Heart left ventricle (tissue), 16 donors: ENCODE measurements around the gene TAF4B. TPM values are rescaled to one million over a fixed set of nuclear protein-coding genes. Genes with fewer than 3 reads are reported as not detected.
"Not testable (repeated sequence)": the region's sequence is repeated elsewhere in the genome, so short reads cannot be mapped to it uniquely, and the experiment has no call there.

Source experiments
- ATAC-seq, 4 donors: fragments of 200-7000 bp; cut with Tn5 transposase; one replicate each; pipeline ENCODE4 v1.9.1; 2020 to 2022; ENCODE audit warnings: moderate library complexity in 4 of 4, mild to moderate bottlenecking in 3 of 4, moderate number of reproducible peaks in 1 of 4
- DNase-seq, 5 donors: peaks; one replicate each; pipeline ENCODE4 v3.0.0-alpha.2; 2020
- H3K27ac ChIP-seq, 12 donors: fragments of 200-600 bp; sonication (generic) in 4 of 12; one replicate each; pipeline versions ENCODE4 v1.5.0 to v1.8.0; 2016 to 2022; ENCODE audit warnings: mild to moderate bottlenecking in 2 of 12
- H3K27me3 ChIP-seq, 9 donors: fragments of 200-600 bp; sonication (generic) in 2 of 9; one replicate each; pipeline versions ENCODE4 v1.5.1 to v1.8.0; 2016 to 2022; ENCODE audit warnings: mild to moderate bottlenecking in 3 of 9
- H3K36me3 ChIP-seq, 9 donors: fragments of 200-600 bp; sonication (generic) in 2 of 9; one replicate each; pipeline versions ENCODE4 v1.5.0 to v1.8.0; 2018 to 2022; ENCODE audit warnings: mild to moderate bottlenecking in 2 of 9
- H3K4me1 ChIP-seq, 12 donors: fragments of 200-600 bp; sonication (generic) in 4 of 12; one replicate each; pipeline versions ENCODE4 v1.5.0 to v1.8.0; 2016 to 2022; ENCODE audit warnings: mild to moderate bottlenecking in 3 of 12
- H3K4me3 ChIP-seq, 12 donors: fragments of 200-600 bp; sonication (generic) in 4 of 12; one replicate each; pipeline versions ENCODE4 v1.5.0 to v1.8.0; 2017 to 2022; ENCODE audit warnings: mild to moderate bottlenecking in 9 of 12, moderate library complexity in 4 of 12
- H3K9me3 ChIP-seq, 12 donors: fragments of 200-600 bp; sonication (generic) in 4 of 12; one replicate each; pipeline versions ENCODE4 v1.5.0 to v1.8.0; 2016 to 2022; ENCODE audit warnings: mild to moderate bottlenecking in 1 of 12
- POLR2A ChIP-seq, 2 donors: fragments of 450-650 bp; IDR thresholded peaks; one replicate each; pipeline ENCODE4 v1.6.1; 2017; ENCODE audit warnings: antibody characterized with exemption in 2 of 2, mild to moderate bottlenecking in 2 of 2, moderate library complexity in 2 of 2
- WGBS, 4 donors: extraction: QIAGEN DNeasy Blood & Tissue Kit in 2 of 4; methylation state at CpG; one replicate each; pipeline versions ENCODE4 v1.1.5 to v1.1.7; 2013 to 2018; 5-methylcytosine and 5-hydroxymethylcytosine counted together
- intact Hi-C, 10 donors: fragments of 100-400 bp; cut with DNase I; formaldehyde crosslinking; loops; one replicate each; pipeline versions ENCODE4 v1.11.1 to v1.14.2; 2022
- polyA plus RNA-seq, 2 donors: library from polyadenylated mRNA; stranded (reverse); fragments of 200-250 nt; gene quantifications; one replicate each; pipeline ENCODE4 v1.2.3, GENCODE V29; 2013
- total RNA-seq, 9 donors: library from RNA; depleted of rRNA in 2 of 9; stranded (reverse); fragments of >200 nt in 2 of 9; fragmentation: NEBNext Ultra II Directional in 3 of 9; extraction: Animal tissue kit (Norgen Biotek cat#: 25700) in 3 of 9; gene quantifications; one replicate each; pipeline versions ENCODE4 v1.1.0 to v1.2.4, GENCODE V29; 2016 to 2023
- TF ChIP-seq, protein P1 (sequence below), 12 donors: fragments of 200-600 bp; sonication (generic) in 4 of 12; IDR thresholded peaks; one replicate each; pipeline versions ENCODE4 v1.5.0 to v1.8.0; 2018 to 2022; ENCODE audit warnings: antibody characterized with exemption in 12 of 12, mild to moderate bottlenecking in 5 of 12
- donor health status: ischemic (EF 13 %, LVEDD 7.1; RV severe dilation, severe dysfunction).
- donor health status: healthy with polysubstance abuse.
- donor health status: DM: no; HTN: yes; CAD: no.
- donor health status: DM: no; HTN: no; CAD: no.
- donor health status: ischemic (EF 25% LVEDD 6.9; RV normal size, moderate dysfunction).
- donor health status: ischemic (EF 25% LVEDD 5.7; RV mildly dilated, moderate dysfunction).
- donor health status: healthy.
- donor health status: DM: yes; HTN: yes; CAD: no.
- donor health status: ischemic (EF 35%, LVEDD 5.7; RV mildly dilated, moderate dysfunction).
- donor health status: nonischemic (EF 11% LVEDD 7.7; RV severe dilation, severe dysfunction).
- donor health status: DM: yes; HTN: yes; CAD: no.
- donor health status: PGD.
- donor health status: ischemic (EF 29% LVEDD 5.4; RV normal size, mild dysfunction).
- donor health status: nonischemic (EF 23%, LVEDD 6.1; RV moderate dilation, normal function).

The TAF4B gene
- total and polyA plus RNA-seq, 11 donors = 0.38 to 3.6 (median 1.6) TPM

DNA sequence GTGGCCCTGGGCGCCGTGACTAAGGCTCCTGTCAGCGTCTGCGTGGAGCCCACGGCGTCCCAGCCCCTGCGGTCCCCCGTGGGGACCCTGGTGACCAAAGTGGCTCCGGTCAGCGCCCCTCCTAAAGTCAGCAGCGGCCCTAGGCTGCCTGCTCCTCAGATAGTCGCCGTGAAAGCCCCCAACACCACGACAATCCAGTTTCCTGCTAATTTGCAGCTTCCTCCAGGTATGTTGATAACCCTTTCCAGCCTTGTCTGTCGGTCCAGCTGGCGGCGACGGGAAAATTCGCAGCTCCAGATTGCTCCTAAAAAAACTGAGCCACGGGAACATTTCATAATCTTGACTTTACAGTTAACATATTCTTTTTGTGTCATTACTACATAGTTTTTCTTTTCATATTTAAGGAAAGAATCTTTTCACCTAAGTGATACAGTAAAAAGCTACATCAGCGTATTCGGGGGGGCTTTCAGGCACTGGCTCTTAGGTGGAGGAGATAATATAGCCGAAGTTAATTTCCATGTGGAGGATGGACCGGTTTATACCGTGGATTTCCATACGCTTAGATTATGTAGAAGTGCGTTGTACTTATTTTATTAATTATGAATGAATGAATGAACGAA lies 916 bp downstream of the TAF4B start:
- H3K9me3 ChIP-seq = no peaks in the 10 kb centered on the region
- H3K36me3 ChIP-seq = no peaks in the 10 kb centered on the region
- H3K4me3 ChIP-seq = peak overlapping the region; percentile 38 to 94 (median 78)
- no peaks in the 10 kb centered on the region for H3K27me3 ChIP-seq
- peak overlapping the region in 7 of 12 donors; percentile 48 to 77 (median 68) for H3K27ac ChIP-seq
- DNase-seq = no peak
- no peak for ATAC-seq
- H3K4me1 ChIP-seq = peaks cover 0 to 20% (median 8%) of the 10 kb centered on the region in 12 donors
- intact Hi-C loops = loop anchor here in 7 of 10 donors (2.0 to 10.0 kb wide), 4 partner anchors 132 to 428 kb away; partner anchors contain the start of gene SS18 (in 5 of the 7)
- TF ChIP-seq POLR2A (IDR thresholded peaks at IDR 0.05) = no peak
- TF ChIP-seq, protein P1, sequence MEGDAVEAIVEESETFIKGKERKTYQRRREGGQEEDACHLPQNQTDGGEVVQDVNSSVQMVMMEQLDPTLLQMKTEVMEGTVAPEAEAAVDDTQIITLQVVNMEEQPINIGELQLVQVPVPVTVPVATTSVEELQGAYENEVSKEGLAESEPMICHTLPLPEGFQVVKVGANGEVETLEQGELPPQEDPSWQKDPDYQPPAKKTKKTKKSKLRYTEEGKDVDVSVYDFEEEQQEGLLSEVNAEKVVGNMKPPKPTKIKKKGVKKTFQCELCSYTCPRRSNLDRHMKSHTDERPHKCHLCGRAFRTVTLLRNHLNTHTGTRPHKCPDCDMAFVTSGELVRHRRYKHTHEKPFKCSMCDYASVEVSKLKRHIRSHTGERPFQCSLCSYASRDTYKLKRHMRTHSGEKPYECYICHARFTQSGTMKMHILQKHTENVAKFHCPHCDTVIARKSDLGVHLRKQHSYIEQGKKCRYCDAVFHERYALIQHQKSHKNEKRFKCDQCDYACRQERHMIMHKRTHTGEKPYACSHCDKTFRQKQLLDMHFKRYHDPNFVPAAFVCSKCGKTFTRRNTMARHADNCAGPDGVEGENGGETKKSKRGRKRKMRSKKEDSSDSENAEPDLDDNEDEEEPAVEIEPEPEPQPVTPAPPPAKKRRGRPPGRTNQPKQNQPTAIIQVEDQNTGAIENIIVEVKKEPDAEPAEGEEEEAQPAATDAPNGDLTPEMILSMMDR (IDR thresholded peaks at IDR 0.05) = no peak
- 17 to 27% (median 19%) methylated on average over 20 to 28 of the region's 28 CpGs for WGBS, 4 donors

DNA sequence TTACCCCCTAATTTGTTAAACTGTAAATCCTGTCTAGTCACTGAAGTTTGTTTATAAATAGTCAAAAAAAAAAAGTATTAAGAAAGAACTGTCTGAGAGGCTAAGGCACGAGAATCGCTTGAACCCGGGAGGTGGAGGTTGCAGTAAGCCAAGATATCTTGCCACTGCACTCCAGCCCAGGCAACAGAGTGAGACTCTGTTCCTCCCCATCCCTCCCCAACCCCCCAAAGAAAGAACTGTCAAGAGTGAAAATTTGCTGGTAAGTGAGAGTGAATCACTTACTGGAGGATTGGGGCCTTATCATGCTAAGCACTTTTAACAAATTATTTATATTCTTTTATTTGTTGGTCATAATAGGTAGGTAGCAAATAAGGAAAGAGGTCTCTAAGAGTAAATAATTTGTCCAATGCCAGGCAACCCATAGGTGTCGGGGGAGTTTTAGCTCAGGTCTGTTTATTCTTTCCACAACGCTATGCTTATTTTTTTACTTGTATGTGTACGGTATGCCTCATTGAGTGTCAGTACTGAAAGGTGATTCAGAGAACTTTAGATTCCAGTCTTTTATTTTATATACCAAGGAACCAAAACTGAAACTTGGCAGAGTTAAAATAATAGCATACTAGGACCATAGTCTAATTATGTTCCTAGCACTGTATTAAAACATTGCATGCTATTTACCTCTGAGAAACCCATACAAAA lies 2.5 kb downstream of the TAF4B start:
- intact Hi-C loops = loop anchor here in 5 of 10 donors (5.0 to 10.0 kb wide), 3 partner anchors 134 to 426 kb away; partner anchors contain the start of gene SS18 (in 3 of the 5)
- ATAC-seq = no peak
- 92 to 96% (median 95%) methylated on average over 6 of the region's 6 CpGs for WGBS, 4 donors

DNA sequence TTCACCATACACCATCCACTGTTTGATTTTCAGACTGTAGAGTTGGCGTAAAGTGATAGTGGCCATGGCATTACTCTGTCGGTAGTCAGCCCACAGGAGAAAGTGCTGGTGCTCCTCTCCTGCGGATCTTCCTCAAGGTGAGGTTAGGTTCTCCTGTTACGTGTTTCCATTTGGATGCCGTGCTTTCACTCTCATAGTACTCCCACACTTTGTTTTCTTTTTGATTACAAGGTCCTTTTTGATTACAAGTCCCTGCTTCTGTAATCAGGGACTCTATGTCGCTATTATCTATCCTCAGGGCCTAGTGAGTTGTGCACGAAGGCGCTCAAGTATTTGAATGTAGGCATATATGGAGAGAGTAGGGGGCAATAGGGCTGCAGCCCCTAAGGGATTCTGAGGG lies 4.3 kb downstream of the TAF4B start:
- 80 to 86% (median 83%) methylated on average over 8 of the region's 8 CpGs for WGBS, 4 donors
- no peak for ATAC-seq

More for the DNA sequence above, 2.5 kb downstream of the TAF4B start:
- TF ChIP-seq, protein P1 (IDR thresholded peaks at IDR 0.05) = no peak
- no peak for TF ChIP-seq POLR2A (IDR thresholded peaks at IDR 0.05)
- H3K4me3 ChIP-seq = no peak overlapping the region
- no peaks in the 10 kb centered on the region for H3K27me3 ChIP-seq
- H3K36me3 ChIP-seq = no peaks in the 10 kb centered on the region
- DNase-seq = no peak
- peaks cover 0 to 20% (median 8%) of the 10 kb centered on the region in 12 donors for H3K4me1 ChIP-seq
- H3K9me3 ChIP-seq = no peaks in the 10 kb centered on the region
- no peak overlapping the region for H3K27ac ChIP-seq

DNA sequence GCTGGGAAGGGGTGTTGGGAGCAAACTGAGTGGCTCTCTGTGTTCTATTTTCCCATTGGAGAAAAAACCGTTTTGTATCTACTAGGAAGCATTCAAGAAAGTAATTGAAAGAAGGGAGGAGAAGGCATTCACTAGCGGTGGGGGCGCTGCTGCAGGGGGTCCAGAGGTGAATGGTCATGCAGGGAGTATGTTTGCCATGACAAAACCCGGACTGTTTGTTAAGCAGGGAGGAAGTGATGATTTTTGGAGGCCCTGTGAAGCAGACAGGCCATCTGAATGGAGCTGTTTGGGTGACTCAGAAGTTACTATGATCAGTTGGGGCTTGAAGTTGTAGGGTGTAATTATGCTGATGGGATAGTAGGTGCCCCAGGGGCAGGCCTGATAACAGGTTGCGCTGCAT lies 7.0 kb downstream of the TAF4B start:
- intact Hi-C loops = no loop called here
- ATAC-seq (no peak), DNase-seq (no peak)
- no peak overlapping the region for H3K27ac ChIP-seq
- H3K36me3 ChIP-seq = no peaks in the 10 kb centered on the region
- no peaks in the 10 kb centered on the region for H3K27me3 ChIP-seq
- H3K9me3 ChIP-seq = no peaks in the 10 kb centered on the region
- no peaks in the 10 kb centered on the region for H3K4me1 ChIP-seq
- no peak for TF ChIP-seq POLR2A (IDR thresholded peaks at IDR 0.05)
- TF ChIP-seq, protein P1 (IDR thresholded peaks at IDR 0.05) = no peak
- H3K4me3 ChIP-seq = no peak overlapping the region
- 70 to 77% (median 73%) methylated on average over 5 of the region's 5 CpGs for WGBS, 4 donors

More for the DNA sequence above, 4.3 kb downstream of the TAF4B start:
- Histone ChIP-seq H3K27ac (no peak overlapping the region), H3K4me1 (peaks cover 0 to 18% (median 8%) of the 10 kb centered on the region in 12 donors), H3K4me3 (no peak overlapping the region), H3K27me3 (no peaks in the 10 kb centered on the region), H3K9me3 (no peaks in the 10 kb centered on the region), H3K36me3 (no peaks in the 10 kb centered on the region)
- no peak for DNase-seq
- intact Hi-C loops = no loop called here
- no peak for TF ChIP-seq POLR2A (IDR thresholded peaks at IDR 0.05)
- TF ChIP-seq, protein P1 (IDR thresholded peaks at IDR 0.05) = no peak

DNA sequence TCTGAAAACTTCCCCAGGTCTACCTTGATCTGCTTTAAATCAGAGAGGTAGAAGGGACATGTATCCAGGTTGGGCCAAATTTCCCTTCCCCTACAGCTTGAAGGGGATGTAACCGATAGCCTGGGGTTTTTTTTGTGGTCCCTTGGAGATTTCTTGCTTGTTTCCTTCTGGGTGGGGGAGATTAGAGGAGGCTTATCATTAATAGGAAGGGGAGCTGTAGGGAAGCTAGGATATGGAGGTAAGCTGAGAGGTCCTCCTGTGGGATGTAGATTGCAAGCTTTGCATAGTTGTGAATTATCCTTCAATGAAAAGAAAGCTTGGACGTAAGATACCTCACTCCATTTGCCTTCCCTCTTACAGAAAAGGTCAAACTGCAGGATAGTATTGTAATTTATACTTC lies 11.1 kb downstream of the TAF4B start:
- WGBS, 4 donors = 61 to 85% (median 67%) methylated on average over 2 of the region's 2 CpGs
- H3K4me1 ChIP-seq, DNase-seq, H3K36me3 ChIP-seq, H3K27me3 ChIP-seq, ATAC-seq, H3K4me3 ChIP-seq, H3K27ac ChIP-seq, intact Hi-C loops: not testable (repeated sequence)
- peaks cover 0 to 13% (median 0%) of the 10 kb centered on the region in 12 donors for H3K9me3 ChIP-seq

DNA sequence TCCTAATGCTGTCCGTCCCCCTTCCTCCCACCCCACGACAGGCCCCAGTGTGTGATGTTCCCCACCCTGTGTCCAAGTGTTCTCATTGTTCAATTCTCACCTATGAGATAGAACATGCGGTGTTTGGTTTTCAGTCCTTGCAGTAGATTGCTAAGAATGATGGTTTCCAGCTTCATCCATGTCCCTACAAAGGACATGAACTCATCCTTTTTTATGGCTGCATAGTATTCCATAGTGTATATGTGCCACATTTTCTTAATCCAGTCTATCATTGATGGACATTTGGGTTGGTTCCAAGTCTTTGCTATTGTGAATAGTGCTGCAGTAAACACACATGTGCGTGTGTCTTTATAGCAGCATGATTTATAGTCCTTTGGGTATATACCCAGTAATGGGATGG lies 12.5 kb downstream of the TAF4B start:
- H3K9me3 ChIP-seq = peaks cover 0 to 27% (median under 1%) of the 10 kb centered on the region in 12 donors
- 94 to 95% (median 94%) methylated on average over 4 of the region's 4 CpGs for WGBS, 4 donors
- H3K27ac ChIP-seq, H3K4me1 ChIP-seq, intact Hi-C loops, H3K27me3 ChIP-seq, DNase-seq, H3K36me3 ChIP-seq, H3K4me3 ChIP-seq, ATAC-seq: not testable (repeated sequence)
